DMS153 treated with DMSO at 0.1 percent for 48 hours (cell line): ENCODE measurements around the gene KCNA4.
"Not testable (repeated sequence)": the region's sequence is repeated elsewhere in the genome, so short reads cannot be mapped to it uniquely, and the experiment has no call there.

Source experiments
- DNase-seq: peaks from one replicate; lab custom pipeline; 2025; ENCODE audit not compliant: unreplicated experiment; lab: John Stamatoyannopoulos, UW

Gene KCNA4

GRCh38 chr11:30000986-30001750 is 15.7 kb downstream of the KCNA4 start:
- DNase-seq = peak; percentile 47

- no peak for DNase-seq
Observed at GRCh38 chr11:29996016-29996415, 20.8 kb downstream of the KCNA4 start.

GRCh38 chr11:29989174-29989970 is 27.5 kb downstream of the KCNA4 start:
- DNase-seq = no peak

DNA sequence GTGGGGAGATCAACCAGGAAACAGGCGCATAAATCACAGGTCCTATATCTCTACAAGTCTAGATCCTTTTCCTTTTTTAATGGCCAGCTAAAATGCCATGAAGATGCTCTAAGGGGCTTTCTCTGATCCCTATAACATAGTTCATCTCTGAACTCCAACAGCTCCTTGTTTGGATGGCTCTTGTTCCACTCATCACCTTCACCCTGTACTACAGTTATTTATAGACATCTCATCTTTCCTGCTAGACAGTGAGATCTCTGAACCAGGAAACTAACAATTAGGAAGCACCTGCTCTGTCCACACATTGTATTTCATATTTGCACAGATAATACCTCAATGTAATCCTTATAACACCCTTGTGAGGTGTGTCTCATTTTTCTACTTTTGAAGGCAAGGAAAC is 31.6 kb downstream of the KCNA4 start:
- DNase-seq = no peak

- no peak for DNase-seq
Observed at GRCh38 chr11:29984544-29984943, 32.3 kb downstream of the KCNA4 start.

- no peak for DNase-seq
Observed at GRCh38 chr11:29978549-29978948, 38.3 kb downstream of the KCNA4 start.

- DNase-seq = not testable (repeated sequence)
Observed at GRCh38 chr11:29975580-29975979, 41.2 kb downstream of the KCNA4 start.

GRCh38 chr11:29963796-29964195 is 53.0 kb downstream of the KCNA4 start:
- DNase-seq = no peak

- DNase-seq = no peak
Observed at GRCh38 chr11:29963036-29963435, 53.8 kb downstream of the KCNA4 start.

GRCh38 chr11:29962243-29962642 is 54.6 kb downstream of the KCNA4 start:
- no peak for DNase-seq
